KMS-11 (cell line): ENCODE results near the gene ABCC4.
"Not testable (repeated sequence)": the region's sequence is repeated elsewhere in the genome, so short reads cannot be mapped to it uniquely, and the experiment has no call there.

Experiments used
- H2AFZ ChIP-seq: fragments of 200-600 bp; sonication (generic); 2 replicates; pipeline ENCODE4 v1.6.1; 2016; ENCODE audit warnings: antibody characterized with exemption, mixed run types, low read depth
- H3K27ac ChIP-seq: fragments of 200-600 bp; sonication (generic); 2 replicates; pipeline ENCODE4 v1.6.1; 2016; ENCODE audit warnings: mild to moderate bottlenecking, mixed run types
- H3K27me3 ChIP-seq: fragments of 200-600 bp; sonication (generic); 2 replicates; pipeline ENCODE4 v1.6.1; 2017; ENCODE audit warnings: mild to moderate bottlenecking, low read depth, mixed run types, moderate library complexity; ENCODE audit not compliant: insufficient read depth
- H3K36me3 ChIP-seq: fragments of 200-600 bp; sonication (generic); 2 replicates; pipeline ENCODE4 v1.6.1; 2017; ENCODE audit warnings: mild to moderate bottlenecking, mixed run types; ENCODE audit not compliant: insufficient read depth
- H3K4me1 ChIP-seq: fragments of 200-600 bp; sonication (generic); 2 replicates; pipeline ENCODE4 v1.6.1; 2016; ENCODE audit warnings: mild to moderate bottlenecking, low read depth, mixed run types; ENCODE audit not compliant: poor library complexity, severe bottlenecking
- H3K4me2 ChIP-seq: fragments of 200-600 bp; sonication (generic); 2 replicates; pipeline ENCODE4 v1.7.0; 2016; ENCODE audit warnings: mild to moderate bottlenecking, mixed run types
- H3K4me3 ChIP-seq: fragments of 200-600 bp; sonication (generic); IDR thresholded peaks from 2 replicates; pipeline ENCODE4 v1.6.1; 2017; ENCODE audit warnings: low read depth, low read length, mixed read lengths; ENCODE audit not compliant: insufficient read depth
- H3K79me2 ChIP-seq: fragments of 200-600 bp; sonication (generic); 2 replicates; pipeline ENCODE4 v1.6.1; 2016; ENCODE audit warnings: low read depth, mixed run types; ENCODE audit not compliant: insufficient read depth
- H3K9ac ChIP-seq: fragments of 200-600 bp; sonication (generic); 2 replicates; pipeline ENCODE4 v1.6.1; 2016; ENCODE audit warnings: mild to moderate bottlenecking, mixed run types
- H4K20me1 ChIP-seq: fragments of 200-600 bp; sonication (generic); 2 replicates; pipeline ENCODE4 v1.6.1; 2016; ENCODE audit warnings: mild to moderate bottlenecking, mixed run types; ENCODE audit not compliant: insufficient read depth
- TF ChIP-seq, protein P1 (sequence below): fragments of 200-600 bp; sonication (generic); conservative IDR thresholded peaks from 2 replicates; pipeline ENCODE4 v1.6.1; 2017; ENCODE audit warnings: low read depth, mild to moderate bottlenecking, antibody characterized with exemption, low read length, moderate library complexity, mixed read lengths

Gene ABCC4

DNA sequence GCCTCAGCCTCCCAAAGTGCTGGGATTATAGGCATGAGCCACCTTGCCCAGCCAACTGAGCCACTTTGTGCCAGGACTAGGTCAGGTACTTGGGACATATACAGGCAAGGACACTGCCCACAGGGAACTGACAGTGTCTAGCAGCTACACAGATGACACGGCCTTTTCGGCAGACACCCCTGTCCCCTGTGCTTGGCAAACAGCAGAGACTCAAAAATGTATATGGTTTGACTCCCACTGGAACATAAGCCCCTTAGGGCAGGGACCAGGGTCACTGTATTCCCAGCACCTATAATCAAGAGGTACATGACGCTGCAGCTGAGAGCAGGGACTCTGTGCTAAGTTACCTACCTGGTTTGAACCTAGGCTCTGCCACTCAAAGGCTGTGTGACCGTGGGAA is 16.8 kb downstream of the ABCC4 start:
- no peaks in the 10 kb centered on the region for H3K79me2 ChIP-seq
- no peaks in the 10 kb centered on the region for H3K27me3 ChIP-seq
- no peaks in the 10 kb centered on the region for H3K36me3 ChIP-seq
- no peak overlapping the region for H3K27ac ChIP-seq
- peaks cover 15% of the 10 kb centered on the region for H3K4me1 ChIP-seq
- no peak overlapping the region for H3K4me2 ChIP-seq
- H3K9ac ChIP-seq = no peak overlapping the region
- TF ChIP-seq, protein P1, sequence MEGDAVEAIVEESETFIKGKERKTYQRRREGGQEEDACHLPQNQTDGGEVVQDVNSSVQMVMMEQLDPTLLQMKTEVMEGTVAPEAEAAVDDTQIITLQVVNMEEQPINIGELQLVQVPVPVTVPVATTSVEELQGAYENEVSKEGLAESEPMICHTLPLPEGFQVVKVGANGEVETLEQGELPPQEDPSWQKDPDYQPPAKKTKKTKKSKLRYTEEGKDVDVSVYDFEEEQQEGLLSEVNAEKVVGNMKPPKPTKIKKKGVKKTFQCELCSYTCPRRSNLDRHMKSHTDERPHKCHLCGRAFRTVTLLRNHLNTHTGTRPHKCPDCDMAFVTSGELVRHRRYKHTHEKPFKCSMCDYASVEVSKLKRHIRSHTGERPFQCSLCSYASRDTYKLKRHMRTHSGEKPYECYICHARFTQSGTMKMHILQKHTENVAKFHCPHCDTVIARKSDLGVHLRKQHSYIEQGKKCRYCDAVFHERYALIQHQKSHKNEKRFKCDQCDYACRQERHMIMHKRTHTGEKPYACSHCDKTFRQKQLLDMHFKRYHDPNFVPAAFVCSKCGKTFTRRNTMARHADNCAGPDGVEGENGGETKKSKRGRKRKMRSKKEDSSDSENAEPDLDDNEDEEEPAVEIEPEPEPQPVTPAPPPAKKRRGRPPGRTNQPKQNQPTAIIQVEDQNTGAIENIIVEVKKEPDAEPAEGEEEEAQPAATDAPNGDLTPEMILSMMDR = no peak
- no peak overlapping the region for H2AFZ ChIP-seq
- H3K4me3 ChIP-seq = no peak overlapping the region
- no peaks in the 10 kb centered on the region for H4K20me1 ChIP-seq

DNA sequence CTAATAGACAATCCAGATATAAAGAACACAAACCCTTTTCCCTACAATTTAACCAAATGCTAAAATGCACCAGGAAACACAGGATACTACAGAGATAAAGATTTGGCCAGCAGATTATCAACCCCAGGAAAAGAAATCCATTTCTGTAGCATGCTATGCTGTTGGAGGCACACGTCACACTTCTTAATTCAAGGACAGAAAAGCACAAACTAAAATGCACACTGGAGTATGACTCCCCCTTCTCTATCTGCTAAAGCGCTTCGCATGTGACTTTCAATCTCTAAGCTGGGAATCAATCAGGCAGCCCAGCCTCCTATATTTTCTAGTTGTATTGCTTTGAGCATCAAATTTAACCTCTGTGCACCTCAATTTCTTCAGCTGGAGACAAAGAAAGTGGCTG is 22.2 kb downstream of the ABCC4 start:
- H3K9ac ChIP-seq = no peak overlapping the region
- no peaks in the 10 kb centered on the region for H3K36me3 ChIP-seq
- H3K4me1 ChIP-seq = peaks cover 8% of the 10 kb centered on the region
- TF ChIP-seq, protein P1 = no peak
- H2AFZ ChIP-seq = no peak overlapping the region
- H3K4me3 ChIP-seq = no peak overlapping the region
- H3K27me3 ChIP-seq = no peaks in the 10 kb centered on the region
- H4K20me1 ChIP-seq = no peaks in the 10 kb centered on the region
- no peaks in the 10 kb centered on the region; the same call in 1 of the 2 replicates for H3K79me2 ChIP-seq
- H3K4me2 ChIP-seq = no peak overlapping the region
- H3K27ac ChIP-seq = no peak overlapping the region

DNA sequence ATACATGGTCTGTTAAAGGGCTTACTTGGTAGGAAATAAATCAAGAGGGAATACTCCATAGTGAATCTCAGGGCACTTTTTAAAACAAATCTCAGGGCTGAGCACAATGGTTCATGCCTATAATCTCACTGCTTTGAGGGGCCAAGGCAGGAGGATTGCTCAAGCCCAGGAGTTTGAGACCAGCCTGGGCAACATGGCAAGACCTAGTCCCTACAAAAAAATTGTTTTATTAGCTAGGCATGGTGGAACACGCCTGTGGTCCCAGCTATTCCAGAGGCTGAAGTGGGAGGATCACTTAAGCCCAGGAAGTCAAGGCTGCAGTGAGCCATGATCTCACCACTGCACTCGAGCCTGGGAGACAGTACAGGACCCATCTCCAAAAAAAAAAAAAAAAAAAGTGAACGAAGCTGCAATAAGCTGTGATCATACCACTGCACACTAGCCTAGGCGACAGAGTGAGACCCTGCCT is 25.2 kb downstream of the ABCC4 start:
- TF ChIP-seq, protein P1 = no peak
- Histone ChIP-seq H3K4me1 (peaks cover 5% of the 10 kb centered on the region), H3K27ac (no peak overlapping the region), H3K27me3 (no peaks in the 10 kb centered on the region), H2AFZ (no peak overlapping the region), H4K20me1 (no peaks in the 10 kb centered on the region), H3K9ac (no peak overlapping the region), H3K4me3 (no peak overlapping the region), H3K36me3 (no peaks in the 10 kb centered on the region), H3K4me2 (no peak overlapping the region), H3K79me2 (no peaks in the 10 kb centered on the region; the same call in 1 of the 2 replicates)

DNA sequence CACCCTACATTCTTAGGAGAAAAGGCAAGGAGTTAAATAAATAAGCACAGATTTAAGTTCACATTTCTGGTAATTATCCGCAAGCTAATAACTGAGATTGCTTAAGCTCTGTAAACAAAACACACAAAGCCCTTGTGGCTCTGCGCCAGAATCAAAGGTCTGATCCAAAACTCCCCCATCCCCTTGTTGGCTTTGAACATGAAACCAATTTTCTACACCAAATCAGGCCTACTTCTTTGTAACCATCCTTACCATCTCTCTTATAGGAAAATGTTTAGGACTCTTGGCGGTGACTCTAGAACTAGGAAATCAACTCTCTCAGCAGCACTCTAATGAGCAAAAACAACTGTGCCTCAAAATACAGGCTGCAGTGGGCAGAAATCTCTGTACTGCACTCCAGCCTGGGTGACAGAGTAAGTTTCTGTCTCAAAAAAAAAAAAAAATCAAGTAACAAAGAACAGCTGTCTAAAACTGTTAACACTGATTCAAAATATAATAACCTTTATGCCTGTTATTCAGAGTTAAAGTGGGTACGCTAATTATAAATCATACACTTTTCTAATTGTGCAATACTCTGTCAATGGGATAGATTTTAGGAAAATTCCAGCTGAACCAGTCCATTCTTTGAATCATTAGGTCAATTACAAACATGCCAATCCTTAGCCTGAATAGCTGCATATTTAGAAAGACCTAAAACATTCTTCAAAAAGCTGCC is 25.8 kb downstream of the ABCC4 start:
- no peak overlapping the region for H3K4me3 ChIP-seq
- no peaks in the 10 kb centered on the region for H4K20me1 ChIP-seq
- no peaks in the 10 kb centered on the region; the same call in 1 of the 2 replicates for H3K79me2 ChIP-seq
- H3K36me3 ChIP-seq = no peaks in the 10 kb centered on the region
- H3K9ac ChIP-seq = no peak overlapping the region
- no peaks in the 10 kb centered on the region for H3K27me3 ChIP-seq
- H3K27ac ChIP-seq = no peak overlapping the region
- H3K4me2 ChIP-seq = no peak overlapping the region
- H3K4me1 ChIP-seq = no peaks in the 10 kb centered on the region
- H2AFZ ChIP-seq = no peak overlapping the region
- TF ChIP-seq, protein P1 = no peak

DNA sequence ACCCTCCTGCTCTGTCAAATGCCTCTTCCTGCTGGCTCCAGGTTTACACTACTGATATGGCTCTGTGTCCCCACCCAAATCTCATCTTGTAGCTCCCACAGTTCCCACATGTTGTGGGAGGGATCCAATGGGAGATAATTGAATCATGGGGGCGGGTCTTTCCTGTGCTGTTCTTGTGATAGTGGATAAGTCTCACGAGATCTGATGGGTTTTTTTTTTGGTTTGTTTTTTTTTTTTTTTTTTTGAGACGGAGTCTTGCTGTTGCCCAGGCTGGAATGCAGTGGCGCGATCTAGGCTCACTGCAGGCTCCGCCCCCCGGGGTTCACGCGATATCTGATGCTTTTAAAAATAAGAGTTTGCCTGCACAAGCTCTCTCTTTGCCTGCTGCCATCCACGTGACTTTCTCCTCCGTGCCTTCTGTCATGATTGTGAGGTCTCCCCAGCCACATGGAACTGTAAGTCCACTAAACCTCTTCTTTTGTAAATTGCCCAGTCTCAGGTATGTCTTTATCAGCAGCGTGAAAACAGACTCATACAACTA is 27.6 kb downstream of the ABCC4 start:
- not testable (repeated sequence) for H3K4me3 ChIP-seq, H3K4me2 ChIP-seq, H3K27ac ChIP-seq, H3K79me2 ChIP-seq, H3K36me3 ChIP-seq, H4K20me1 ChIP-seq, H2AFZ ChIP-seq, H3K9ac ChIP-seq, H3K27me3 ChIP-seq, H3K4me1 ChIP-seq

DNA sequence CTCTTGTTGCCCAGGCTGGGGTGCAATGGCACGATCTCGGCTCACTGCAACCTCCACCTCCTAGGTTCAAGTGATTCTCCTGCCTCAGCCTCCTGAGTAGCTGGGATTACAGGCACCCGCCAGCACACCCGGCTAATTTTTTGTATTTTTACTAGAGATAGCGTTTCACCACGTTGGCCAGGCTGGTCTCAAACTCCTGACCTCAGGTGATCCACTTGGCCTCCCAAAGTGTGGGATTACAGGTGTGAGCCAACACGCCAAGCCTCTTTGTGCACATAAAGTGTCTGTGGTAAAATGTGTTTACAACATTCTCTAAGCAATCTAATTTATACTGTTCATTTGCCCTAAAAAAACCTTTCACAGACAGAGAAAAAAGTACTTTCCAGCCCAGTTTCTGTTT is 29.2 kb downstream of the ABCC4 start:
- H3K9ac ChIP-seq, H2AFZ ChIP-seq, H3K36me3 ChIP-seq, H3K4me1 ChIP-seq, H3K27me3 ChIP-seq, H3K4me3 ChIP-seq, H3K4me2 ChIP-seq, H4K20me1 ChIP-seq, H3K79me2 ChIP-seq, H3K27ac ChIP-seq: not testable (repeated sequence)
